Endodermal cell (in vitro differentiated cells): ENCODE data around the gene OTOF. TPM values are rescaled to one million over a fixed set of nuclear protein-coding genes. Genes with fewer than 3 reads are reported as not detected.

Experiments used
- DNase-seq: peaks from one replicate; pipeline ENCODE4 v3.0.0-alpha.2; 2017
- H3K27ac ChIP-seq: 2 replicates; pipeline ENCODE4 v1.5.1; 2013; ENCODE audit warnings: mild to moderate bottlenecking, low read depth, low read length, moderate library complexity
- H3K27me3 ChIP-seq: 2 replicates; pipeline ENCODE4 v1.6.1; 2013; ENCODE audit warnings: mild to moderate bottlenecking, low read length, moderate library complexity; ENCODE audit not compliant: insufficient read depth, control insufficient read depth, poor library complexity, severe bottlenecking
- H3K36me3 ChIP-seq: 2 replicates; pipeline ENCODE4 v1.7.0; 2013; ENCODE audit warnings: mild to moderate bottlenecking, low read length, moderate library complexity; ENCODE audit not compliant: control insufficient read depth, insufficient read depth
- H3K4me1 ChIP-seq: one replicate; pipeline ENCODE4 v1.7.0; 2013; ENCODE audit warnings: low read length; ENCODE audit not compliant: control insufficient read depth, insufficient read depth
- H3K4me3 ChIP-seq: 2 replicates; pipeline ENCODE4 v1.5.1; 2013; ENCODE audit warnings: mild to moderate bottlenecking, low read length, moderate library complexity
- H3K9ac ChIP-seq: 2 replicates; pipeline ENCODE4 v1.6.1; 2013; ENCODE audit warnings: mild to moderate bottlenecking, low read length, moderate library complexity; ENCODE audit not compliant: poor library complexity, severe bottlenecking; ENCODE audit errors: extremely low read depth
- H3K9me3 ChIP-seq: 2 replicates; pipeline ENCODE4 v1.6.1; 2013; ENCODE audit warnings: mild to moderate bottlenecking, low read length, moderate library complexity; ENCODE audit not compliant: control insufficient read depth
- H3K27ac Mint-ChIP-seq: 2 replicates; pipeline ENCODE4 v1.8.0; 2020; ENCODE audit warnings: mixed read lengths
- H3K27me3 Mint-ChIP-seq: 2 replicates; pipeline ENCODE4 v1.8.0; 2021; ENCODE audit warnings: mild to moderate bottlenecking, mixed read lengths; ENCODE audit not compliant: insufficient read depth
- H3K36me3 Mint-ChIP-seq: 2 replicates; pipeline ENCODE4 v1.8.0; 2020; ENCODE audit warnings: low read depth, mixed read lengths
- H3K4me1 Mint-ChIP-seq: 2 replicates; pipeline ENCODE4 v1.8.0; 2020; ENCODE audit warnings: mixed read lengths
- H3K4me3 Mint-ChIP-seq: 2 replicates; pipeline ENCODE4 v1.8.0; 2020; ENCODE audit warnings: mild to moderate bottlenecking, moderate library complexity, mixed read lengths
- H3K9me3 Mint-ChIP-seq: 2 replicates; pipeline ENCODE4 v1.8.0; 2020; ENCODE audit warnings: mild to moderate bottlenecking, mixed read lengths
- CTCF ChIP-seq: fragments of 200-600 bp; sonication (generic); conservative IDR thresholded peaks from 2 replicates; pipeline ENCODE4 v1.5.0; 2021; ENCODE audit warnings: antibody characterized with exemption, mild to moderate bottlenecking
- WGBS, 2 experiments: methylation state at CpG; one replicate each; pipeline versions ENCODE4 v1.1.5 to v1.1.7; 2013; ENCODE audit warnings: missing lambda C conversion rate in 2 of 2, mixed read lengths in 1 of 2; ENCODE audit not compliant: insufficient coverage in 1 of 2, insufficient read length in 1 of 2; 5-methylcytosine and 5-hydroxymethylcytosine counted together
- total RNA-seq, 2 donors: library from RNA; stranded (reverse); fragmentation: NEBNext Ultra II Directional in 1 of 2; extraction: Animal tissue kit (Norgen Biotek cat#: 25700) in 1 of 2; gene quantifications; 2 replicates in 1 of 2; 3 replicates in 1 of 2; pipeline ENCODE4 v1.2.1, GENCODE V29; 2021

OTOF gene
- total RNA-seq, 2 donors from 2014 or later, result 1.1 to 1.2 TPM

GRCh38 chr2:26484579-26484978, 6.7 kb upstream of the OTOF start:
- Histone ChIP-seq H3K9me3 (no peaks in the 10 kb centered on the region), H3K27ac (no peak overlapping the region), H3K9ac (no peak overlapping the region), H3K4me3 (no peak overlapping the region), H3K4me1 (no peaks in the 10 kb centered on the region), H3K36me3 (no peaks in the 10 kb centered on the region), H3K27me3 (no peaks in the 10 kb centered on the region)
- Mint-ChIP-seq H3K27ac (no peak overlapping the region), H3K36me3 (no peaks in the 10 kb centered on the region), H3K9me3 (no peaks in the 10 kb centered on the region), H3K27me3 (peaks cover 2% of the 10 kb centered on the region), H3K4me3 (no peak overlapping the region), H3K4me1 (no peaks in the 10 kb centered on the region)
- WGBS, 2 experiments, result 91 to 92% methylated on average over 4 of the region's 4 CpGs
- no peak for DNase-seq
- TF ChIP-seq CTCF, result no peak

GRCh38 chr2:26483957-26484565, 6.1 kb upstream of the OTOF start:
- no peak overlapping the region for H3K27ac Mint-ChIP-seq
- H3K36me3 ChIP-seq, result no peaks in the 10 kb centered on the region
- no peaks in the 10 kb centered on the region for H3K4me1 Mint-ChIP-seq
- no peaks in the 10 kb centered on the region for H3K4me1 ChIP-seq
- WGBS, 2 experiments, result 92 to 97% methylated on average over 6 to 13 of the region's 13 CpGs
- H3K4me3 ChIP-seq, result no peak overlapping the region
- TF ChIP-seq CTCF, result no peak
- no peaks in the 10 kb centered on the region for H3K9me3 Mint-ChIP-seq
- H3K27me3 Mint-ChIP-seq, result peaks cover 2% of the 10 kb centered on the region
- H3K4me3 Mint-ChIP-seq, result no peak overlapping the region
- no peaks in the 10 kb centered on the region for H3K9me3 ChIP-seq
- no peaks in the 10 kb centered on the region for H3K27me3 ChIP-seq
- no peak overlapping the region for H3K27ac ChIP-seq
- H3K9ac ChIP-seq, result no peak overlapping the region
- no peaks in the 10 kb centered on the region for H3K36me3 Mint-ChIP-seq
- no peak for DNase-seq

GRCh38 chr2:26483516-26483915, 5.6 kb upstream of the OTOF start:
- no peak overlapping the region for H3K27ac Mint-ChIP-seq
- H3K9ac ChIP-seq, result no peak overlapping the region
- H3K4me1 ChIP-seq, result no peaks in the 10 kb centered on the region
- no peaks in the 10 kb centered on the region for H3K4me1 Mint-ChIP-seq
- H3K9me3 Mint-ChIP-seq, result no peaks in the 10 kb centered on the region
- H3K27me3 Mint-ChIP-seq, result peaks cover 2% of the 10 kb centered on the region
- no peak overlapping the region for H3K4me3 Mint-ChIP-seq
- 92 to 98% methylated on average over 8 to 11 of the region's 11 CpGs for WGBS, 2 experiments
- H3K4me3 ChIP-seq, result no peak overlapping the region
- no peaks in the 10 kb centered on the region for H3K36me3 ChIP-seq
- no peak for TF ChIP-seq CTCF
- H3K36me3 Mint-ChIP-seq, result no peaks in the 10 kb centered on the region
- H3K9me3 ChIP-seq, result no peaks in the 10 kb centered on the region
- H3K27me3 ChIP-seq, result no peaks in the 10 kb centered on the region
- H3K27ac ChIP-seq, result no peak overlapping the region
- no peak for DNase-seq
